NCI-H2196 treated with DMSO at 0.1 percent for 48 hours (cell line): ENCODE measurements around the gene C8G.

ENCODE experiments used
- DNase-seq: peaks from one replicate; lab custom pipeline; 2025; ENCODE audit not compliant: unreplicated experiment; lab: John Stamatoyannopoulos, UW

The C8G gene

DNA sequence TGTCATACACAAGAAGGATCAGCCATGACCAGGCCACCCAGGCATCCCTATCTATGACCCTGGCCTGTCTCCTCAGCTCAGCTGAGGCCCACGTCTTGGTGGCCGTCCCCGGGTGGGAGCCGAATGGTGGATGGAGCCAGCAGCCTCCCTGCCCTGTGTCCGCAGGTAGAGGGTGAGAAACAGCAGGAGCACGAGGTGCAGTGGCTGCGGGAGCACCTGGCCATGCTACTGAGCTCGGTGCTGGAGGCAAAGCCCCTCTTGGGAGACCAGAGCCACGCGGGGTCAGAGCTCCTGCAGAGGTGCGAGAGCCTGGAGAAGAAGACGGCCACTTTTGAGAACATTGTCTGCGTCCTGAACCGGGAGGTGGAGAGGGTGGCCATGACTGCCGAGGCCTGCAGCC is 25.0 kb upstream of the C8G start:
- DNase-seq, result no peak

- no peak for DNase-seq
These were observed 24.3 kb upstream of the C8G start for GRCh38 chr9:136920734-136921231.

GRCh38 chr9:136921307-136921706 is 23.7 kb upstream of the C8G start:
- no peak for DNase-seq

GRCh38 chr9:136921718-136922117 is 23.3 kb upstream of the C8G start:
- DNase-seq, result no peak

- no peak for DNase-seq
These were observed 22.5 kb upstream of the C8G start for GRCh38 chr9:136922540-136922939.

DNA sequence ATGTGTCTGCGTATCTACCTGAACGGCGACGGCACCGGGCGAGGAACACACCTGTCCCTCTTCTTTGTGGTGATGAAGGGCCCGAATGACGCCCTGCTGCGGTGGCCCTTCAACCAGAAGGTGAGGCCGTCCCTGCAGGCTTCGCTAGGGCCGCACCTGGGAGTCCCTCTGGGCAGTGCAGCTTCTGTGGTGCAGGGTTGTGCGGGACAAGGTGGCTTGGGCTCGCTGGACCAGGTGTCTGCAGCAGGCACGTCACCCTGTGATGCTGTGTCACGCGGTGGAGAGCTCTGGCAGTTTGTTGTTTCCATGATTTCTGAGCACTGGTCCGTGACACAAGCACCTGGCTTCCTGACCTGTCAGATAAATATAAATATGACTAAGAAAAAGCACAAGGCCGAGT is 21.2 kb upstream of the C8G start:
- DNase-seq, result no peak

DNA sequence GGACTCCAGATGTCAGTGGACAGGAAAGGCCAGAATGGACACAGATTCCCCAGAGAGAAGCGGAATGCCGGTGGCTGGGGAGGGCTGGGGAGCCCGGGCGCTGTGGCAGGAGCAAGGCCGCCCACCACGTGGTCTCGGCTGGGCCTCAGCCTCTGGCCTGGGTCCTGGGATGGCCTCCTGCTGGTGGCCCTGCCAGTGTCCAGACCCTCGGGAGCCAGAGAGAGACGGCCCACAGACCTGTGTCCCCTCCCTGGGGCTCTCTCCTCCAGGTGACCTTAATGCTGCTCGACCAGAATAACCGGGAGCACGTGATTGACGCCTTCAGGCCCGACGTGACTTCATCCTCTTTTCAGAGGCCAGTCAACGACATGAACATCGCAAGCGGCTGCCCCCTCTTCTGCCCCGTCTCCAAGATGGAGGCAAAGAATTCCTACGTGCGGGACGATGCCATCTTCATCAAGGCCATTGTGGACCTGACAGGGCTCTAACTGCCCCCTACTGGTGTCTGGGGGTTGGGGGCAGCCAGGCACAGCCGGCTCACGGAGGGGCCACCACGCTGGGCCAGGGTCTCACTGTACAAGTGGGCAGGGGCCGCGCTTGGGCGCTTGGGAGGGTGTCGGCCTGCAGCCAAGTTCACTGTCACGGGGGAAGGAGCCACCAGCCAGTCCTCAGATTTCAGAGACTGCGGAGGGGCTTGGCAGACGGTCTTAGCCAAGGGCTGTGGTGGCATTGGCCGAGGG is 19.5 kb upstream of the C8G start:
- DNase-seq, result no peak

DNA sequence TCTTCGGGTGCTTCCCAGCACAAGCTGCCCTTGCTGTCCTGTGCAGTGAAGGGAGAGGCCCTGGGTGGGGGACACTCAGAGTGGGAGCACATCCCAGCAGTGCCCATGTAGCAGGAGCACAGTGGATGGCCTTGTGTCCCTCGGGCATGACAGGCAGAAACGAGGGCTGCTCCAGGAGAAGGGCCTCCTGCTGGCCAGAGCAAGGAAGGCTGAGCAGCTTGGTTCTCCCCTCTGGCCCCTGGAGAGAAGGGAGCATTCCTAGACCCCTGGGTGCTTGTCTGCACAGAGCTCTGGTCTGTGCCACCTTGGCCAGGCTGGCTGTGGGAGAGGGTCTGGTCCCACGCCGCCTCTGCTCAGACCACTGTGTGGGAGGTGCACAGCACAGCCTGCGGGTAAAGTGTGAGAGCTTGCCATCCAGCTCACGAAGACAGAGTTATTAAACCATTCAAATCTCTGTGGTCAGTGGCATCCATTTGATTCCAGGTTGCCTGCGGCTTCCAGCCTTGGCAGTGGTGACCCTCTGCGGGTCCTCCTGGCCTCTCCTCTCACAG is 18.8 kb upstream of the C8G start:
- DNase-seq, result no peak

GRCh38 chr9:136926749-136927148 is 18.3 kb upstream of the C8G start:
- DNase-seq, result no peak

DNA sequence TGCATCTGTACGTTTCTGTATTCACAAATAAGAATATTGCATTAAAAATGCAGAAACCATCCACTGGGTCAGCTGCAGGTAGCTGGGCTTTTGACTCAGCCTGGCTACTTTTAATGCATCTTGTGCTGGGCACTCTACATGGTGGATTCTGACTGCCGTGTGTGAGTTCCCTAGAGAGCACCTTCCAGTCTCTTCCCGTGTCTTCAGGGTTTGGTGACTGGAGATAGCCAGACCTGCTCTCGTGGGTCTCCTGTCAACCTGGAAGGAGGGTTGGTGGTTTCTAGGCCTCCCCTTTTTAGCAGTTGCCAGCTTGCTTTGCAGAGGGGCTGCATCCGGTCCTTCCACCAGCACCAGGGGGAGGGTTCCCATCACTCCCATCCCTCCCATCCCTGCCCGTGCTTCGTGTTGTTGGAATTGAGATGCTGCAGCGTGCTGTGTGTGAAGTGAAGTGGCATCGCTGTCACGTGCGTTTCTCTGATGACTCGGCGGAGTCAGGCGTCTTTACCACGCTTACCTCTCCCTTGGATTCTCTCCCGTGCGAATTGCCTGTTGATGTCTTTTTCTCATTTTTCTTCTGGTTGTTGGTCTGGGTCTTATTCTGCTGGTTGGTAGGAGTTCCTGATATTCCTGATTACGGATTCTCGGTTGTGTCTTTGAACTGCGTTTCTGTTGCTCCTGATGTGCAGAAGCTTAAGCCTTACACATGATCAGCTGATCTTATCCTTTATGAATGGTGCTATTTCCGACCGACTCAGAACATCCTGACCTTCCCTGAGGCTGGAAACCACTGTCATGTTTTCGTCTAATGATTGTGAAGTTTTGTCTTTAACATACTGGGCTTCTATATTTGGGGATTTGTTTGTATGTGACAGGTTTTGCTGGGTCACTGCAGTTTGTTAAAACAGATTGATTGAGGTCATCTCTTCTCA is 17.4 kb upstream of the C8G start:
- DNase-seq, result no peak

- DNase-seq, result no peak
These were observed 16.5 kb upstream of the C8G start for GRCh38 chr9:136928591-136928990.

DNA sequence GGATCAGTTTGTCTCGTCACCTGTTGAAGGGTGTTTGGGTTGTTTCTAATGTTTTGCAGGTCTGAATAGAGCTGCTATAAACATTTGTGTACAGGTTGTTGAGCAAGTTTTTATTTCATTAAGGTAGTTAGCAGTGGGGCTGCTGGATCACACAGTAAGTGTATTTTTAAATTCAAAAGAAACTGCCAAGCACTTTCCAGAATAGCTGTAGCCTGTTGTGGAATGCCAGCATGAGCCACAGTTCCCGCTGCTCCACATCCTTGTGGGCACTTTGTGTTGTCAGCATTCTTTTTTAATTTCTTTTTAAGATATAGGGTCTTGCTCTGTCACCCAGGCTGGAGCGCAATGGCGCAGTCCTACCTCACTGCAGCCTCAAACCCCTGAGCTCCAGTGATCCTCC is 15.0 kb upstream of the C8G start:
- no peak for DNase-seq

- DNase-seq, result no peak
These were observed 13.4 kb upstream of the C8G start for GRCh38 chr9:136931611-136932130.

DNA sequence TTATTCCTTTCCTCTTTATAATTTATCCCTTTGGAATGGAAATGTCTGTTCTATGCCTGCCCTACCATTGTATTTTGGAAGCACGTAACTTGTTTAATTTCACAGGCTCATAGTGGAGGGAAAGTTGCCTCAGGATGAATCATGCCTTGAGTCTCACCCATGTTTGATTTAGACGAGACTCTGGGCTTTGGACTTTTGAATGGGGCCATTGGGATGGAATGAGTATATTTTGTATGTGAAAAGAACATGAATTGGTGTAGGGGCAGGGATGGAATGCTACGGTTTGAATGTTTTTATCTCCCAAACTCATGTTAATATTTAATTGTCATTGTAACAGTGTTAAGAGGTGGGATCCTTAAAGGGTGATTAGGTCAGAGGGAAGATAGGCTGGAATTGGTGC is 10.8 kb upstream of the C8G start:
- DNase-seq, result no peak

GRCh38 chr9:136935651-136936050 is 9.4 kb upstream of the C8G start:
- no peak for DNase-seq

GRCh38 chr9:136936645-136937170 is 8.3 kb upstream of the C8G start:
- no peak for DNase-seq

GRCh38 chr9:136937186-136938001 is 7.6 kb upstream of the C8G start:
- no peak for DNase-seq

GRCh38 chr9:136939431-136939995 is 5.5 kb upstream of the C8G start:
- DNase-seq, result no peak

DNA sequence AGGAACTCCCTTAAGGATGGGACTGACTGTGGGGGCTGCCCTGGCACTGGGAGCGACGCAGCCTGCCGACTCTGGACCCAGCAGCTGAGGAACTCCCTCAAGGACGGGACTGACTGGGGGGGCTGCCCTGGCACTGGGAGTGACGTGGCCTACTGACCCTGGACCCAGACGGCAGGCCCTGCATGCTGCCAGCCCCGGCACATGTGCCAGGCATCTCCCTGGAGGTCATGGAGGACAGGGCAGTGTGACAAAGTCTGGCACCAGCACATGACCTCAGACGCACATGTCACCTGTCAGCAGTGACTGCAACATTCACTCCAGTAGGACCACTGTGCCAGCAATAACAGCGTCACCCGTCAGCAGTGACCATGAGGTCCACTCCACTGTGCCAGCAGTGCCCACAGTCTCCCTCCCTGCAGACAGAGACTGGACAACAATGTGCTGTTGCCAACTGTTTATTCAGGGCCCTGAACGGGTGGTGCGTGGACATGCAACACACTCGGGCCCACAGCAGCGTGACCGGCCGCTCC is 5.0 kb upstream of the C8G start:
- DNase-seq, result no peak
